Measurements from ENCODE around the gene BTBD19. TPM values are rescaled to one million over a fixed set of nuclear protein-coding genes. Genes with fewer than 3 reads are reported as not detected.
"Not testable (repeated sequence)": the region's sequence is repeated elsewhere in the genome, so short reads cannot be mapped to it uniquely, and the experiment has no call there.

The BTBD19 gene, protein sequence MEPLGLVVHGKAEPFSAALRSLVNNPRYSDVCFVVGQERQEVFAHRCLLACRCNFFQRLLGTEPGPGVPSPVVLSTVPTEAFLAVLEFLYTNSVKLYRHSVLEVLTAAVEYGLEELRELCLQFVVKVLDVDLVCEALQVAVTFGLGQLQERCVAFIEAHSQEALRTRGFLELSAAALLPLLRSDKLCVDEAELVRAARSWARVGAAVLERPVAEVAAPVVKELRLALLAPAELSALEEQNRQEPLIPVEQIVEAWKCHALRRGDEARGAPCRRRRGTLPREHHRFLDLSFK
- total RNA-seq, result 5.5 and 6.5 TPM in 2 replicates
- long read RNA-seq, result 0 reads

DNA sequence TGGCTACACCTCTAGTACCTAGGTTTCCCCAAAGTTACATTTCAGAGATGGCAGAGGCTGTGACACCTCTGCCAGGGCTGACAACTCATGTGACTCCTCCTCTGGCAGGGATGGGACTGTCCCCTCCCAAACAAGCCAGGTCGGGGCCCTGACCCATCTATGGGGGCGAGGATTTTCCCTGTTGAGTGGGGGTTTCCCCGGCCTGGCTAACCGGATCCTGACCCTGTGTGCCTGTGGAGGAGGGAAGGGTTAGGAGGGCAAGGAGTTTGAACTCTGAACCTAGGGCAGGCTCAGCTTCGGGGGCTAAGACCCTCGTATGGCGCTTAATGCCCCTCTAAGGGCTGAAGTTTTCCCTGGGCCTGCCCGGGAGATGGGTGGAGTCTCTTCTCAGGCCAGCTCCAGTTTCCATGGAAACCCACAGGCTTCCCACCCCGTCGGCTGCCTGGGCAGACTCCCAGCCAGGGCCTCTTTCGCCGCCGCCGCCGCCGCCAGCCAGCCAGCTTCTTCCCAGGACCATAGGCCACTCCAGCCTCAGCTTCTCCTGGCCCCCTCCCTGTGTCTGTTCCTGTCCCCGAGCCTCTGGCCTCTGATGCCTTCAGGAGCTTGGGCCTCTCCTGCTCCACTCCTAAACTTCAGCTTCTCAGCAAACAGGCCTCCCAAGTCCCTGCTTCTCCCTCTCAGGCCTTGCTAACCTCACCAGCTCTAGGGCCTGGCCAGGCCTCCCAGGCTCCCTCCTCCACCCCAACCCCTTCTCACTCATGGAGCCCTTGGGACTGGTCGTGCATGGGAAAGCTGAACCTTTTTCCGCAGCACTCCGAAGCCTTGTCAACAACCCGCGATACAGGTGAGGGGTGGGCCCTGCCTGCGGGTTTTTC, at the start of gene BTBD19:
Gene BTBD19, plus strand, starts transcription at position 461 of the 875 bp plus-strand sequence. Its CDS starts 298 bp downstream, at position 759.
- peak; percentile 70 for DNase-seq (ENCODE audit: low read depth, low spot score)
- H3K4me3 Mint-ChIP-seq, result peak within 1 kb of the TSS; percentile 73
- peaks cover 7% of the 10 kb centered on the region for H3K36me3 Mint-ChIP-seq (ENCODE audit: low read depth)
- H3K27ac Mint-ChIP-seq (ENCODE audit: unreplicated experiment), result peak within 1 kb of the TSS; percentile 100
- H3K4me1 Mint-ChIP-seq, result peaks cover 49% of the 10 kb centered on the region
- H3K27me3 Mint-ChIP-seq (ENCODE audit: low read depth), result no peaks in the 10 kb centered on the region
- H3K9me3 Mint-ChIP-seq, result no peaks in the 10 kb centered on the region
- TF ChIP-seq CTCF (conservative IDR thresholded peaks at IDR 0.05), result no peak

GRCh38 chr1:44759077-44759476, 49.2 kb upstream of the BTBD19 start:
- Mint-ChIP-seq H3K9me3 (no peaks in the 10 kb centered on the region), H3K27me3 (ENCODE audit: low read depth) (no peaks in the 10 kb centered on the region), H3K27ac (ENCODE audit: unreplicated experiment) (no peak overlapping the region), H3K4me1 (no peaks in the 10 kb centered on the region), H3K36me3 (ENCODE audit: low read depth) (peaks cover 18% of the 10 kb centered on the region), H3K4me3 (no peak overlapping the region)
- no peak for DNase-seq (ENCODE audit: low read depth, low spot score)
- no peak for TF ChIP-seq CTCF (conservative IDR thresholded peaks at IDR 0.05)

DNA sequence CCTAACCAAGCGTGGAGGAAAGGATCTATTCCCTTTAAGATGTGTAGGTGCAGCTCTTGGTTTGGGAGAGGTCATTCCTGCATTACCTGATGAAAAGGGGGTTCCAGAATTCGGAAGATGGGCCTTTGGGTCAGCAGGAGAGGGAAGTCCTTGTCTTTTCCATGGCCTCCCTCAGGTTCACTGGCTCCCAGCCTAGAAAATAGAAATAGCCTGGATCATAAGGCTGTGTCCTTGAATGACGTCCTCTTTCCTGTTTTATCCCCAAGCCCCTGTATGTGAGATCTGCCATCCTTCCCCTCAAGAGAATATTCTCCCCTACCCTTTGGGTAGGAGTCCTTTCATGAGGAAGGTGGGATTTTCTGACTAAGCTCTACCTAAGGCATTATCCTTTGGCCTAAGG, 47.4 kb upstream of the BTBD19 start:
- Mint-ChIP-seq H3K27ac (ENCODE audit: unreplicated experiment) (no peak overlapping the region), H3K9me3 (no peaks in the 10 kb centered on the region), H3K36me3 (ENCODE audit: low read depth) (peaks cover 18% of the 10 kb centered on the region), H3K4me1 (no peaks in the 10 kb centered on the region), H3K4me3 (no peak overlapping the region), H3K27me3 (ENCODE audit: low read depth) (no peaks in the 10 kb centered on the region)
- TF ChIP-seq CTCF (conservative IDR thresholded peaks at IDR 0.05), result no peak
- no peak for DNase-seq (ENCODE audit: low read depth, low spot score)

GRCh38 chr1:44766421-44766820, 41.9 kb upstream of the BTBD19 start:
- peaks cover 16% of the 10 kb centered on the region for H3K36me3 Mint-ChIP-seq (ENCODE audit: low read depth)
- not testable (repeated sequence) for DNase-seq (ENCODE audit: low read depth, low spot score); H3K9me3 Mint-ChIP-seq; H3K27me3 Mint-ChIP-seq (ENCODE audit: low read depth); H3K4me3 Mint-ChIP-seq; H3K4me1 Mint-ChIP-seq; H3K27ac Mint-ChIP-seq (ENCODE audit: unreplicated experiment)

- peaks cover 26% of the 10 kb centered on the region for H3K36me3 Mint-ChIP-seq (ENCODE audit: low read depth)
- DNase-seq (ENCODE audit: low read depth, low spot score), result peak; percentile 86
- peak within 1 kb of the TSS; percentile 95 for H3K27ac Mint-ChIP-seq (ENCODE audit: unreplicated experiment)
- no peaks in the 10 kb centered on the region for H3K27me3 Mint-ChIP-seq (ENCODE audit: low read depth)
- peaks cover 36% of the 10 kb centered on the region for H3K4me1 Mint-ChIP-seq
- no peak for TF ChIP-seq CTCF (conservative IDR thresholded peaks at IDR 0.05)
- no peaks in the 10 kb centered on the region for H3K9me3 Mint-ChIP-seq
- H3K4me3 Mint-ChIP-seq, result peak within 1 kb of the TSS; percentile 90
These were observed 33.0 kb upstream of the BTBD19 start, which contains the start of gene RPS8 for GRCh38 chr1:44775078-44775929. Gene RPS8, plus strand, starts transcription at chr1:44775540. Its CDS starts 57 bp downstream, at chr1:44775597.
